Measurements from ENCODE around the gene VPS35L. TPM values are rescaled to one million over a fixed set of nuclear protein-coding genes. Genes with fewer than 3 reads are reported as not detected.

Gene VPS35L
- polyA plus RNA-seq, 1 experiment, result 67.1 TPM

DNA sequence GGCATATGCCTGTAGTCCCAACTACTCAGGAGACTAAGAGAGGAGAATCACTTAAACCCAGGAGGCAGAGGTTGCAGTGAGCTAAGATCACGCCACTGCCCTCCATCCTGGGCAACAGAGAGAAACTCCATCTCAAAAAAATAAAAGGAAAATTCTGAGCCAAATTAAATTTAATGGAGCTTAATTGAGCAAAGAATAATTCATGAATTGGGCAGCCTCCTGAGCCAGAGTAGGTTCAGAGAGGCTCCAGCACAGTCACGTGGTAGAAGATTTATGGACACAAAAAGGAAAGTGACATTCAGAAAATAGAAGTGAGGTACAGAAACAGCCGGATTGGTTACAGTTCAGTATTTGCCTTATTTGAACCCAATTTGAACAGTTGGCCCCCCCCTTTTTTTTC, 10.9 kb downstream of the VPS35L start:
- POLR2A ChIA-PET, result no interaction called here

DNA sequence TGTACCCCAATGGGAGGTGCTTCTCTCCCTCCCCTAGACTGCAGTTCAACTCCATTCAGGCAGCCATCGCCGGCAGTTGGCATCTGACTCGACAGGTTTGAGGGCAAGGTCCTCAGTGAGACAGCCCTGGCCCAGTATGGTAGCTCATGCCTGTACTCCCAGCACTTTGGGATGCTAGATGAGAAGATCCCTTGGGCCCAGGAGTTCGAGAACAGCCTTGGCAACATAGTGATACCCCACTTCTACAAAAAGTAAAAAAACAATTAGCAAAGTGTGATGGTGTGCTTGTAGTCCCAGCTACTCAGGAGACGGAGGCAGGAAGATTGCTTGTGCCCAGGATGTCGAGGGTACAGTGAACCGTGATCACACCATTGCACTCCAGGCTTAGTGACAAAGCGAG, 12.1 kb downstream of the VPS35L start:
- H3K27ac ChIP-seq (ENCODE audit: low read depth, low read length), result no peak overlapping the region
- POLR2A ChIA-PET, result no interaction called here
- no peak overlapping the region for H3K4me3 ChIP-seq (ENCODE audit: low read depth, low read length)
- no peaks in the 10 kb centered on the region for H3K27me3 ChIP-seq (ENCODE audit: control insufficient read depth, insufficient read depth, low read length)
- H3K9me3 ChIP-seq (ENCODE audit: control insufficient read depth, insufficient read depth, low read length), result peaks cover 10% of the 10 kb centered on the region; the same call in 1 of the 2 replicates
- DNase-seq (ENCODE audit: low read depth, low spot score), result no peak
- TF ChIP-seq, protein P1, sequence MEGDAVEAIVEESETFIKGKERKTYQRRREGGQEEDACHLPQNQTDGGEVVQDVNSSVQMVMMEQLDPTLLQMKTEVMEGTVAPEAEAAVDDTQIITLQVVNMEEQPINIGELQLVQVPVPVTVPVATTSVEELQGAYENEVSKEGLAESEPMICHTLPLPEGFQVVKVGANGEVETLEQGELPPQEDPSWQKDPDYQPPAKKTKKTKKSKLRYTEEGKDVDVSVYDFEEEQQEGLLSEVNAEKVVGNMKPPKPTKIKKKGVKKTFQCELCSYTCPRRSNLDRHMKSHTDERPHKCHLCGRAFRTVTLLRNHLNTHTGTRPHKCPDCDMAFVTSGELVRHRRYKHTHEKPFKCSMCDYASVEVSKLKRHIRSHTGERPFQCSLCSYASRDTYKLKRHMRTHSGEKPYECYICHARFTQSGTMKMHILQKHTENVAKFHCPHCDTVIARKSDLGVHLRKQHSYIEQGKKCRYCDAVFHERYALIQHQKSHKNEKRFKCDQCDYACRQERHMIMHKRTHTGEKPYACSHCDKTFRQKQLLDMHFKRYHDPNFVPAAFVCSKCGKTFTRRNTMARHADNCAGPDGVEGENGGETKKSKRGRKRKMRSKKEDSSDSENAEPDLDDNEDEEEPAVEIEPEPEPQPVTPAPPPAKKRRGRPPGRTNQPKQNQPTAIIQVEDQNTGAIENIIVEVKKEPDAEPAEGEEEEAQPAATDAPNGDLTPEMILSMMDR (IDR thresholded peaks at IDR 0.05; ENCODE audit: low read depth, low read length), result no peak
- CTCF ChIA-PET, result interaction anchor here (0.7 to 1.1 kb wide), 3 partner anchors 16 to 319 kb away, joined by 3 to 5 read pairs (median 4); no protein-coding TSS in a partner anchor

More for the DNA sequence above, 10.9 kb downstream of the VPS35L start:
- CTCF ChIA-PET, result interaction anchor here (0.7 to 1.0 kb wide), 2 partner anchors 17 to 48 kb away, joined by 3 read pairs; no protein-coding TSS in a partner anchor
- Histone ChIP-seq H3K4me3 (ENCODE audit: low read depth, low read length) (no peak overlapping the region), H3K9me3 (ENCODE audit: control insufficient read depth, insufficient read depth, low read length) (peaks cover 10% of the 10 kb centered on the region; the same call in 1 of the 2 replicates), H3K27me3 (ENCODE audit: control insufficient read depth, insufficient read depth, low read length) (no peaks in the 10 kb centered on the region), H3K27ac (ENCODE audit: low read depth, low read length) (no peak overlapping the region)
- TF ChIP-seq, protein P1 (IDR thresholded peaks at IDR 0.05; ENCODE audit: low read depth, low read length), result no peak
- DNase-seq (ENCODE audit: low read depth, low spot score), result no peak

DNA sequence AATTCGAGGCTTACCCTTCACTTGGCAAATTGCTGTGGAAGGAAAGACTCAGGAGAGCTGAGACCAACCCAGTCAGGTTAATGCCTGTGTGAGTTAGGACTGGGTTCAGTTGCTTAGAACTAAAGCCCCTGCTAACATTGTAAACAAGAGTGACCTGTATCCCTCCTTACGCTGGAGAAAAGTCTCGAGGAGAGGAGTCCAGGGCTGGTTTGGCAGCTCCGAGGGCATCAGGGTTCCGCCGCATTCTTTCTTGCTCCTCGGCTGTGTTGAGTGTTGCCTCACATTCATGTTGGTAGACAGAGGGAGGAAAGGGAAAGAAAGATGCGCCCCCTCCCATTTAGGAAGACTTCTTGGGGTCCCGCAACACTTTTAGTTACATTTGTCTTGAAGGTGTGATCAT, 18.5 kb downstream of the VPS35L start:
- POLR2A ChIA-PET, result no interaction called here
- CTCF ChIA-PET, result interaction anchor here (1.2 to 1.3 kb wide), 2 partner anchors 10 to 313 kb away, joined by 3 to 13 read pairs; no protein-coding TSS in a partner anchor

DNA sequence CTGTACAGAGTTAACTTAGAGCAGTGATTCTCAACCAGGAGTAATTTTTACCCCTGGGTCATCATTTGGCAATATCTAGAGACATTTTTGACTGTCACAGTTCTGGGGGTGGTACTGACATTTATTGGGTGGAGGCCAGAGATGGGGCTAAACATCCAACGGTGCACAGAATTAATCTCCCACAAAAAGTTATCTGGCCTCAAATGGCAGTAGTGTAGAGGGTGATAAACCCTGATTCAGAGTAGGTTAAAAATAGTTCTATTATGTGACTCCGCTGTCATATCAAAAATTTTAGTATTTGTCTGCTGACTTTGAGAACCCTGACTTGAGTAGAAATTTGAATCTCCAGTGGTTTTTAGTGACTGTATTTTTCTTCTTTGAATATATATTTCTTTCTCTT, 19.1 kb downstream of the VPS35L start:
- Histone ChIP-seq H3K27ac (ENCODE audit: low read depth, low read length) (no peak overlapping the region), H3K4me3 (ENCODE audit: low read depth, low read length) (no peak overlapping the region), H3K9me3 (ENCODE audit: control insufficient read depth, insufficient read depth, low read length) (no peaks in the 10 kb centered on the region), H3K27me3 (ENCODE audit: control insufficient read depth, insufficient read depth, low read length) (no peaks in the 10 kb centered on the region)
- ChIA-PET POLR2A (no interaction called here), CTCF (interaction anchor here (1.2 kb wide), 1 partner anchor 9 kb away, joined by 4 read pairs; no protein-coding TSS in a partner anchor)
- TF ChIP-seq, protein P1 (IDR thresholded peaks at IDR 0.05; ENCODE audit: low read depth, low read length), result no peak
- DNase-seq (ENCODE audit: low read depth, low spot score), result no peak

More for the DNA sequence above, 18.5 kb downstream of the VPS35L start:
- TF ChIP-seq, protein P1 (IDR thresholded peaks at IDR 0.05; ENCODE audit: low read depth, low read length), result no peak
- H3K27me3 ChIP-seq (ENCODE audit: control insufficient read depth, insufficient read depth, low read length), result no peaks in the 10 kb centered on the region
- no peak for DNase-seq (ENCODE audit: low read depth, low spot score)
- H3K4me3 ChIP-seq (ENCODE audit: low read depth, low read length), result no peak overlapping the region
- no peaks in the 10 kb centered on the region for H3K9me3 ChIP-seq (ENCODE audit: control insufficient read depth, insufficient read depth, low read length)
- no peak overlapping the region for H3K27ac ChIP-seq (ENCODE audit: low read depth, low read length)

DNA sequence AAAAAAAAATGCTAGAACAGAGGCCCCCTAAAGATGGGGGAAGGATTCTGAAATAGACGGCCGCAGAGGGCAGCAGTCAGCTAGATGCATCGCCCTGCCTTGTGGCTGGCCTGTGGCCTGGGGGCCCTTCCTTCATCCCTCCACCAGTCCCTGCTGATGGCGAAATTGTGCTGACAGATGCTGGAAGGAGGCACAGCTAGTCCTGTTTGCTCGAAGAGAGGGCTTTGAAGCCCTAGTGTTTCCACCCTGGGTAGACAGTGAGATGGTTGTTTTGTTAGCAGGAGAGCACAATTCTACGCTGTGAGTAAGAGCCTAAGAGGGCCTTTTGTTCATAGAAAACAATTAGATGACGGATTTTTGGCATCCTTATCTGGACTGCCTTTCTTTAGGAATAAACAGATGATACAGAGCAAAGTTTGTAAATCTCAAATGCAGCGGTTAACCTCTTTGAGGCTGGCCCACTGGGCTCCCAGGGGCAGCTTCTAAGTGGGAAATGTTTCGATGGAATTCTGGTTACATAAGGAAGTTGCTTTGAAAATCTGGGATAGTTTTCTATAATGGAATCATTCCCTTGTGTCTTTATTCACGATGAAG, 23.0 kb downstream of the VPS35L start:
- Histone ChIP-seq H3K27me3 (ENCODE audit: control insufficient read depth, insufficient read depth, low read length) (no peaks in the 10 kb centered on the region), H3K27ac (ENCODE audit: low read depth, low read length) (peak overlapping the region; percentile 12), H3K4me3 (ENCODE audit: low read depth, low read length) (no peak overlapping the region), H3K9me3 (ENCODE audit: control insufficient read depth, insufficient read depth, low read length) (no peaks in the 10 kb centered on the region)
- TF ChIP-seq, protein P1 (IDR thresholded peaks at IDR 0.05; ENCODE audit: low read depth, low read length), result no peak
- ChIA-PET POLR2A (no interaction called here), CTCF (interaction anchor here (1.1 kb wide), 1 partner anchor 329 kb away, joined by 3 read pairs; no protein-coding TSS in a partner anchor)
- no peak for DNase-seq (ENCODE audit: low read depth, low spot score)

All from AG04450 (cell line).